A549 (cell line): ENCODE results near the gene EML1. TPM values are rescaled to one million over a fixed set of nuclear protein-coding genes. Genes with fewer than 3 reads are reported as not detected.

ENCODE experiments used
- ATAC-seq, 2 experiments: fragments of 200-7000 bp in 1 of 2; fragments of >200 bp in 1 of 2; cut with Nextera tagmentation in 1 of 2; cut with Tn5 transposase in 1 of 2; 3 replicates each; pipeline versions ENCODE4 v1.8.0 to v1.9.1; 2018 to 2020; ENCODE audit warnings: mild to moderate bottlenecking in 1 of 2, moderate library complexity in 1 of 2
- CTCF ChIA-PET: fragments of 300-600 bp; sonication (Branson Sonifier 250); formaldehyde crosslinking; extraction: SDS; loops from one replicate; lab custom pipeline; 2021; ENCODE audit warnings: antibody characterized with exemption, inconsistent platforms; lab: Yijun Ruan, JAX
- POLR2A ChIA-PET: fragments of 350-600 bp; formaldehyde crosslinking; extraction: SDS; loops from one replicate; lab custom pipeline; 2021; ENCODE audit warnings: antibody characterized with exemption, inconsistent platforms; lab: Yijun Ruan, JAX
- DNase-seq, 2 experiments: peaks; one replicate each; pipeline versions ENCODE4 v3.0.0 to v3.0.0-alpha.2; 2011 to 2016; ENCODE audit warnings: low read depth in 1 of 2, low spot score in 1 of 2
- FAIRE-seq: peaks from 2 replicates; lab custom pipeline; 2011; peaks lifted over from hg19 to GRCh38; lab: Jason Lieb, UNC
- H3K27ac ChIP-seq, 2 experiments: fragments of >200 bp; sonication (Bioruptor Twin); formaldehyde crosslinking; 3 replicates each; pipeline ENCODE4 v1.5.1; 2016 to 2017
- H3K4me1 ChIP-seq: fragments of >200 bp; sonication (Bioruptor Twin); formaldehyde crosslinking; 3 replicates; pipeline ENCODE4 v1.6.1; 2016
- H3K4me2 ChIP-seq: fragments of >200 bp; sonication (Bioruptor Twin); formaldehyde crosslinking; 3 replicates; pipeline ENCODE4 v1.6.1; 2016
- H3K4me3 ChIP-seq: fragments of >200 bp; sonication (Bioruptor Twin); formaldehyde crosslinking; 3 replicates; pipeline ENCODE4 v1.5.1; 2016
- H3K9me3 ChIP-seq: fragments of >200 bp; sonication (Bioruptor Twin); formaldehyde crosslinking; 3 replicates; pipeline ENCODE4 v1.6.1; 2016
- CBX8 ChIP-seq: fragments of 200-600 bp; sonication (generic); IDR thresholded peaks from 2 replicates; pipeline ENCODE4 v1.6.1; 2016
- CHD2 ChIP-seq: fragments of 150-350 bp; IDR thresholded peaks from 2 replicates; pipeline ENCODE4 v1.6.1; 2014; ENCODE audit warnings: low read length; ENCODE audit not compliant: partially characterized antibody
- EHMT2 ChIP-seq: fragments of 200-600 bp; sonication (generic); IDR thresholded peaks from 2 replicates; pipeline ENCODE4 v1.6.1; 2016; ENCODE audit warnings: antibody characterized with exemption, low read depth, mild to moderate bottlenecking, moderate library complexity
- EP300 ChIP-seq, 2 experiments: fragments of >200 bp; sonication (Bioruptor Twin); formaldehyde crosslinking; IDR thresholded peaks; 2 replicates in 1 of 2; 3 replicates in 1 of 2; pipeline ENCODE4 v1.6.1; 2016 to 2017
- ESRRA ChIP-seq: fragments of 150-350 bp; IDR thresholded peaks from 2 replicates; pipeline ENCODE4 v1.6.1; 2014; ENCODE audit warnings: mild to moderate bottlenecking, low read length, borderline replicate concordance
- FOSL2 ChIP-seq, 2 experiments: fragments of 450-650 bp in 1 of 2; fragments of >200 bp in 1 of 2; sonication (Bioruptor Twin) in 1 of 2; formaldehyde crosslinking; IDR thresholded peaks; 2 replicates each; pipeline versions ENCODE4 v1.5.0 to v1.6.1; 2016 to 2020; ENCODE audit warnings: mild to moderate bottlenecking in 1 of 2, moderate library complexity in 1 of 2
- GATA3 ChIP-seq: IDR thresholded peaks from 2 replicates; pipeline ENCODE4 v1.6.1; 2012; ENCODE audit warnings: borderline replicate concordance
- HMGXB4 ChIP-seq: fragments of 250-450 bp; sonication (Bioruptor Pico); IDR thresholded peaks from 2 replicates; pipeline ENCODE4 v1.5.0; 2021; ENCODE audit warnings: mild to moderate bottlenecking, moderate library complexity, borderline replicate concordance
- HOXB13 ChIP-seq: fragments of 250-450 bp; sonication (Bioruptor Pico); IDR thresholded peaks from 2 replicates; pipeline ENCODE4 v1.5.0; 2020; ENCODE audit warnings: low read depth, mild to moderate bottlenecking, moderate library complexity
- JUN ChIP-seq, 2 experiments: fragments of >200 bp; sonication (Bioruptor Twin); formaldehyde crosslinking; IDR thresholded peaks; 2 replicates in 1 of 2; 3 replicates in 1 of 2; pipeline ENCODE4 v1.6.1; 2016 to 2017
- JUNB ChIP-seq: fragments of >200 bp; sonication (Bioruptor Twin); formaldehyde crosslinking; IDR thresholded peaks from 2 replicates; pipeline ENCODE4 v1.6.1; 2016
- KDM1A ChIP-seq: fragments of 200-600 bp; sonication (generic); IDR thresholded peaks from 2 replicates; pipeline ENCODE4 v1.6.1; 2016; ENCODE audit warnings: low read depth, mild to moderate bottlenecking
- MAFK ChIP-seq: fragments of 450-650 bp; IDR thresholded peaks from 2 replicates; pipeline ENCODE4 v1.6.1; 2014; ENCODE audit not compliant: partially characterized antibody
- MYC ChIP-seq: IDR thresholded peaks from 2 replicates; pipeline ENCODE4 v1.6.1; 2012; ENCODE audit warnings: mild to moderate bottlenecking, inconsistent platforms, low read length, improper control_type of control experiment, borderline replicate concordance
- NR3C1 ChIP-seq: fragments of >200 bp; sonication (Bioruptor Twin); formaldehyde crosslinking; IDR thresholded peaks from 3 replicates; pipeline ENCODE4 v1.6.1; 2017
- PBX3 ChIP-seq: IDR thresholded peaks from 2 replicates; pipeline ENCODE4 v1.6.1; 2012
- PHF8 ChIP-seq: fragments of 200-600 bp; sonication (generic); IDR thresholded peaks from 2 replicates; pipeline ENCODE4 v1.6.1; 2016; ENCODE audit warnings: low read depth, mild to moderate bottlenecking, antibody characterized with exemption, moderate library complexity, borderline replicate concordance
- SREBF2 ChIP-seq: fragments of 450-650 bp; IDR thresholded peaks from 2 replicates; pipeline ENCODE4 v1.6.1; 2014; ENCODE audit warnings: mild to moderate bottlenecking, moderate library complexity
- TFCP2L1 ChIP-seq: fragments of 250-450 bp; sonication (Bioruptor Pico); IDR thresholded peaks from 2 replicates; pipeline ENCODE4 v1.5.0; 2021; ENCODE audit warnings: mild to moderate bottlenecking
- TP53 ChIP-seq: fragments of 250-450 bp; sonication (Bioruptor Pico); IDR thresholded peaks from 2 replicates; pipeline ENCODE4 v1.5.0; 2021; ENCODE audit warnings: mild to moderate bottlenecking, moderate library complexity
- USF2 ChIP-seq: fragments of 450-650 bp; IDR thresholded peaks from 2 replicates; pipeline ENCODE4 v1.6.1; 2014; ENCODE audit warnings: antibody characterized with exemption
- ZFP36 ChIP-seq: fragments of 450-650 bp; IDR thresholded peaks from 2 replicates; pipeline ENCODE4 v1.6.1; 2014; ENCODE audit warnings: borderline replicate concordance; ENCODE audit not compliant: partially characterized antibody
- ZNF302 ChIP-seq: fragments of 250-450 bp; sonication (Bioruptor Pico); IDR thresholded peaks from 2 replicates; pipeline ENCODE4 v1.9.0; 2021; ENCODE audit warnings: inconsistent platforms, mild to moderate bottlenecking, moderate library complexity
- WGBS: methylation state at CpG from one replicate; pipeline ENCODE4 v1.1.6; 2017; ENCODE audit errors: missing lambda C conversion rate; 5-methylcytosine and 5-hydroxymethylcytosine counted together
- polyA plus RNA-seq, 4 experiments: library from polyadenylated mRNA; depleted of rRNA in 3 of 4; stranded (reverse); fragments of >200 nt; fragmentation: RNase III in 1 of 4; extraction: RNeasy Plus Mini Kit Qiagen cat#74134 plus additional on column Dnase treatment in 1 of 4; gene quantifications; 2 replicates in 3 of 4; 3 replicates in 1 of 4; pipeline ENCODE4 v1.2.3, GENCODE V29; 2011 to 2017
- TF ChIP-seq, protein P1 (sequence below): IDR thresholded peaks from 2 replicates; pipeline ENCODE4 v1.6.1; 2012; ENCODE audit warnings: low read depth, borderline replicate concordance

EML1 gene
- polyA plus RNA-seq, 2 of the 4 experiments (the other 2 are of a cell fraction), result 29.7 to 30.8 TPM

DNA sequence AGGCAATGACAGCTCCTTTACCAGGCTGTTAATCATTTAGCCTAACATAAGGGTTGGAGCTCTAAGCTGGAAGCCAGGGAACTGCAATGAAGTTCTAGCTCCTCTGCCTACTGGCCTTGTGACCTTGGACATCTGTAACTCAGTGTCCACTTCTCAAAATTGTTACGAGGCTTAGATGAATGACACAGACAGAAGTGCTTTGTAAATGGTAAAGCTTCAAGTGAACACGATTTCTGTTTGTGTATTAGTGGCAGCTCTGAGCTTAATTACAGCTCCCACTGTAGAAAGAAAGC is 122.8 kb downstream of the EML1 start (continued):
- TF ChIP-seq CHD2 (no peak), CBX8 (no peak), PBX3 (no peak), ZNF302 (CRISPR knock-in tag) (no peak)

- FAIRE-seq (no peak), ATAC-seq (no peak), DNase-seq (no peak)
- TF ChIP-seq SREBF2 (no peak), ZFP36 (no peak), ZNF302 (CRISPR knock-in tag) (no peak), HOXB13 (CRISPR knock-in tag) (no peak), MYC (no peak), EP300 (IDR thresholded peaks at IDR 0.05) (no peak), ESRRA (no peak), CBX8 (no peak), GATA3 (no peak), FOSL2 (IDR thresholded peaks at IDR 0.05) (no peak), FOSL2 (CRISPR knock-in tag; IDR thresholded peaks at IDR 0.05) (no peak)
- 85% methylated on average over 6 of the region's 6 CpGs for WGBS
- H3K4me2 ChIP-seq, result no peak overlapping the region
- H3K9me3 ChIP-seq, result no peaks in the 10 kb centered on the region
- no peak overlapping the region for H3K27ac ChIP-seq
- H3K4me1 ChIP-seq, result no peaks in the 10 kb centered on the region
- no peak overlapping the region for H3K4me3 ChIP-seq
- ChIA-PET CTCF (interaction anchor here (0.6 to 7.3 kb wide), 5 partner anchors 19 to 932 kb away, joined by 3 to 27 read pairs (median 7); no protein-coding TSS in a partner anchor), POLR2A (no interaction called here)
Observed at GRCh38 chr14:99918781-99919180, 125.6 kb downstream of the EML1 start.

GRCh38 chr14:99921425-99921824 is 128.2 kb downstream of the EML1 start:
- DNase-seq (no peak), FAIRE-seq (no peak), ATAC-seq (no peak)
- CTCF ChIA-PET, result interaction anchor here (1.7 kb wide), 1 partner anchor 26 kb away, joined by 7 read pairs; no protein-coding TSS in a partner anchor
- no peaks in the 10 kb centered on the region for H3K9me3 ChIP-seq
- 91% methylated on average over 4 of the region's 4 CpGs for WGBS
- POLR2A ChIA-PET, result no interaction called here
- no peak overlapping the region for H3K4me3 ChIP-seq
- TF ChIP-seq FOSL2 (IDR thresholded peaks at IDR 0.05) (no peak), FOSL2 (CRISPR knock-in tag; IDR thresholded peaks at IDR 0.05) (no peak), HMGXB4 (CRISPR knock-in tag) (no peak), SREBF2 (no peak), ZNF302 (CRISPR knock-in tag) (no peak), EHMT2 (no peak), KDM1A (no peak), JUNB (no peak), MAFK (no peak), CBX8 (no peak)
- no peak overlapping the region for H3K27ac ChIP-seq
- H3K4me1 ChIP-seq, result no peaks in the 10 kb centered on the region
- no peak overlapping the region for H3K4me2 ChIP-seq

GRCh38 chr14:99924379-99924778 is 131.2 kb downstream of the EML1 start:
- WGBS, result 100% methylated on average over 1 of the region's 1 CpG
- Histone ChIP-seq H3K9me3 (peaks cover 4% of the 10 kb centered on the region; the same call in 2 of the 3 replicates), H3K4me3 (no peak overlapping the region), H3K4me2 (no peak overlapping the region), H3K27ac (no peak overlapping the region), H3K4me1 (no peaks in the 10 kb centered on the region)
- POLR2A ChIA-PET, result no interaction called here
- TF ChIP-seq JUN (IDR thresholded peaks at IDR 0.05), result no peak
- no peak for TF ChIP-seq NR3C1
- no peak for TF ChIP-seq HOXB13 (CRISPR knock-in tag)
- no peak for TF ChIP-seq USF2
- TF ChIP-seq ZFP36, result no peak
- TF ChIP-seq TP53, result no peak
- TF ChIP-seq ZNF302 (CRISPR knock-in tag), result no peak
- TF ChIP-seq, protein P1, sequence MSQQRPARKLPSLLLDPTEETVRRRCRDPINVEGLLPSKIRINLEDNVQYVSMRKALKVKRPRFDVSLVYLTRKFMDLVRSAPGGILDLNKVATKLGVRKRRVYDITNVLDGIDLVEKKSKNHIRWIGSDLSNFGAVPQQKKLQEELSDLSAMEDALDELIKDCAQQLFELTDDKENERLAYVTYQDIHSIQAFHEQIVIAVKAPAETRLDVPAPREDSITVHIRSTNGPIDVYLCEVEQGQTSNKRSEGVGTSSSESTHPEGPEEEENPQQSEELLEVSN, result no peak
- TF ChIP-seq TFCP2L1 (CRISPR knock-in tag), result no peak
- no peak for TF ChIP-seq MYC
- no peak for TF ChIP-seq MAFK
- TF ChIP-seq PHF8, result no peak
- CTCF ChIA-PET, result no interaction called here
- DNase-seq, result no peak
- no peak for FAIRE-seq
- ATAC-seq, result no peak
